ENCODE measurements around the gene CERS6.

DNA sequence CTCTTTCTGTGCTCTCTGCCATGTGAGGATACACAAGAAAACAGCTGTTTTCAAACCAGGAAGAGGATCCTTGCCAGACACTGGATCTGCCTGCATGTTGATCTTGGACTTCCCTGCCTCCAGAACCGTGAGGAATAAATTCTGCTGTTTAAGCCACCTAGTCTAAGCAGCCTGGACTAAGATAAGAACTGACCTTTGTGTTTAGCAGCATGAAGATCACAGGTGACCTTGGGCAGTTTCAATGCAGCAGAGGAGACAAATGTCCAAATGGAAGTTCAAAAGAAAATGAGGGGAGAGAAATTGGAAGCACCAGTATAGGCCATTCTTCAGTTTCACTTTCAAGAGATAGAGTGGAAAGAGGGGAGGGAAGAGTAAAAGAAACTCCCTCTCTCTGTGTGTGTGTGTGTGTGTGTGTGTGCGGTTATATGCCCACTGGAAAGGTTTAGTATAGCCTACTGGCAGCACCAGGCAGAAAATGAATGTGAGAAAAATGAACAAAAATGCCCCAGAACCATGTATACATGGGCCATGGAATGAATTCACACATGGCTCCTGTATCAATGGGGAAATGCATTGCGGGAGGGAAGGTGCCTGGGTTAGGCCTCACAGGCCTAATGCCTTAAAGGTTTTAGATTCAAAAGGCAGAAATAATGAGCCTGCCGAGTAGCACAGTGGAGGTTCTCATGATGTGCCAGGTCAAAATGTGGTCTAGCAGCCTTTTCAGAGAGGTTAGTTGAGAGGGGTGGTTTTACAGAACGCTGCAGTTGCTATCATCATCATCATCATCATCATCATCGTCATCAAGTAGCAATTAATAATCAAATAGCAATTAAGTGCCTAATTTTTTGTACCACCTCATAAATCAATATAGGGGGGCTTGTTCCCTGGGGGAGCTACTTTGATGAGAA is 1.1 kb upstream of the CERS6 start:
- TF ChIP-seq CTCF (IDR thresholded peaks at IDR 0.05) (no peak), ZFX (IDR thresholded peaks at IDR 0.05; ENCODE audit: borderline replicate concordance) (no peak)

Measured in 22Rv1 (cell line).